ENCODE results near the gene FA2H.

- no peak for TF ChIP-seq CTCF (IDR thresholded peaks at IDR 0.05; ENCODE audit: insufficient read depth, low read length, poor library complexity, severe bottlenecking)
- no peak for TF ChIP-seq EZH2phosphoT487 (conservative IDR thresholded peaks at IDR 0.05; ENCODE audit: low read length)
These were observed 22.4 kb downstream of the FA2H start for GRCh38 chr16:74752258-74752657.
